ENCODE results near the gene PHACTR1. TPM values are rescaled to one million over a fixed set of nuclear protein-coding genes. Genes with fewer than 3 reads are reported as not detected.

Gene PHACTR1
- polyA plus RNA-seq, 1 of the 3 experiments (the other 2 are of a cell fraction), result 0.12 TPM

GRCh38 chr6:12776291-12776690 lies 59.7 kb downstream of the PHACTR1 start:
- no peaks in the 10 kb centered on the region for H3K36me3 ChIP-seq (replicated peaks in 1 of 2; ENCODE audit: control insufficient read depth in 1 of 2, insufficient read depth in 2 of 2, low read length in 1 of 2)
- H3K79me2 ChIP-seq (ENCODE audit: insufficient read depth), result no peaks in the 10 kb centered on the region
- CTCF ChIA-PET, result interaction anchor here (1.1 kb wide), 1 partner anchor 13 kb away, joined by 4 read pairs; no protein-coding TSS in a partner anchor
- no peak for TF ChIP-seq JUND (IDR thresholded peaks at IDR 0.05)
- no peak overlapping the region for H3K27ac ChIP-seq (ENCODE audit: low read depth in 2 of 2, low read length in 1 of 2)
- no peaks in the 10 kb centered on the region; a peak in 1 of 4 replicates for H3K4me1 ChIP-seq (ENCODE audit: control insufficient read depth in 1 of 2, insufficient read depth in 2 of 2, low read depth in 1 of 2, low read length in 1 of 2)
- H3F3A ChIP-seq (replicated peaks; ENCODE audit: insufficient read depth), result no peaks in the 10 kb centered on the region
- H3K9ac ChIP-seq, result no peak overlapping the region
- DNase-seq, result no peak
- no peak overlapping the region for H3K4me3 ChIP-seq (ENCODE audit: low read depth in 2 of 2, low read length in 1 of 2)
- H3K9me3 ChIP-seq, result no peaks in the 10 kb centered on the region
- POLR2A ChIA-PET, result no interaction called here
- no peak overlapping the region for H2AFZ ChIP-seq (ENCODE audit: low read depth)
- H4K20me1 ChIP-seq (ENCODE audit: insufficient read depth), result no peaks in the 10 kb centered on the region
- WGBS (ENCODE audit: low lambda C conversion rate), result 40% methylated on average over 4 of the region's 4 CpGs
- H3K27me3 ChIP-seq (ENCODE audit: insufficient read depth), result no peaks in the 10 kb centered on the region
- H3K9me2 ChIP-seq, result no peaks in the 10 kb centered on the region
- H3K4me2 ChIP-seq, result no peak overlapping the region

- ChIA-PET CTCF (interaction anchor here (0.6 kb wide), 1 partner anchor 795 kb away, joined by 3 read pairs; no protein-coding TSS in a partner anchor), POLR2A (no interaction called here)
- TF ChIP-seq GABPA (IDR thresholded peaks at IDR 0.05; ENCODE audit: low read depth) (no peak), CTCF (IDR thresholded peaks at IDR 0.05) (no peak), PBX3 (IDR thresholded peaks at IDR 0.05) (no peak), MAX (IDR thresholded peaks at IDR 0.05; ENCODE audit: low read depth) (no peak), POLR2AphosphoS5 (IDR thresholded peaks at IDR 0.05; ENCODE audit: low read depth, low read length) (no peak), JUND (IDR thresholded peaks at IDR 0.05) (no peak), REST (IDR thresholded peaks at IDR 0.05; ENCODE audit: low read depth, low read length) (no peak), FOSL2 (IDR thresholded peaks at IDR 0.05; ENCODE audit: borderline replicate concordance, low read depth) (no peak), SMC3 (IDR thresholded peaks at IDR 0.05; ENCODE audit: low read depth, low read length) (no peak), YY1 (IDR thresholded peaks at IDR 0.05; ENCODE audit: low read depth) (no peak), NRF1 (IDR thresholded peaks at IDR 0.05; ENCODE audit: low read depth, low read length) (no peak), CHD2 (IDR thresholded peaks at IDR 0.05; ENCODE audit: low read length, partially characterized antibody) (no peak), FOXJ3 (CRISPR knock-in tag; IDR thresholded peaks at IDR 0.05) (no peak), FOXM1 (IDR thresholded peaks at IDR 0.05; ENCODE audit: low read depth) (no peak), USF1 (IDR thresholded peaks at IDR 0.05; ENCODE audit: borderline replicate concordance, low read depth) (no peak), RAD21 (IDR thresholded peaks at IDR 0.05; ENCODE audit: low read length) (no peak), IRF3 (IDR thresholded peaks at IDR 0.05; ENCODE audit: low read depth, low read length) (no peak)
- Histone ChIP-seq H3K27me3 (ENCODE audit: insufficient read depth) (no peaks in the 10 kb centered on the region), H3K4me2 (no peak overlapping the region), H3K4me3 (ENCODE audit: low read depth in 2 of 2, low read length in 1 of 2) (no peak overlapping the region), H3K4me1 (ENCODE audit: control insufficient read depth in 1 of 2, insufficient read depth in 2 of 2, low read depth in 1 of 2, low read length in 1 of 2) (no peaks in the 10 kb centered on the region; a peak in 1 of 4 replicates), H3K79me2 (ENCODE audit: insufficient read depth) (no peaks in the 10 kb centered on the region), H3K36me3 (replicated peaks in 1 of 2; ENCODE audit: control insufficient read depth in 1 of 2, insufficient read depth in 2 of 2, low read length in 1 of 2) (no peaks in the 10 kb centered on the region), H3K9me2 (no peaks in the 10 kb centered on the region), H2AFZ (ENCODE audit: low read depth) (no peak overlapping the region), H3K9ac (no peak overlapping the region), H3K27ac (ENCODE audit: low read depth in 2 of 2, low read length in 1 of 2) (no peak overlapping the region), H4K20me1 (ENCODE audit: insufficient read depth) (no peaks in the 10 kb centered on the region), H3K9me3 (no peaks in the 10 kb centered on the region), H3F3A (replicated peaks; ENCODE audit: insufficient read depth) (no peaks in the 10 kb centered on the region)
- WGBS (ENCODE audit: low lambda C conversion rate), result 36% methylated on average over 2 of the region's 2 CpGs
- no peak for DNase-seq
Measured at GRCh38 chr6:12779772-12780171, 63.2 kb downstream of the PHACTR1 start.

All from SK-N-SH (cell line).